Heart left ventricle (tissue), 16 donors: ENCODE measurements around the gene GRIP2. TPM values are rescaled to one million over a fixed set of nuclear protein-coding genes. Genes with fewer than 3 reads are reported as not detected.

Experiments used
- ATAC-seq, 4 donors: fragments of 200-7000 bp; cut with Tn5 transposase; one replicate each; pipeline ENCODE4 v1.9.1; 2020 to 2022; ENCODE audit warnings: moderate library complexity in 4 of 4, mild to moderate bottlenecking in 3 of 4, moderate number of reproducible peaks in 1 of 4
- DNase-seq, 5 donors: peaks; one replicate each; pipeline ENCODE4 v3.0.0-alpha.2; 2020
- H3K27ac ChIP-seq, 12 donors: fragments of 200-600 bp; sonication (generic) in 4 of 12; one replicate each; pipeline versions ENCODE4 v1.5.0 to v1.8.0; 2016 to 2022; ENCODE audit warnings: mild to moderate bottlenecking in 2 of 12
- H3K27me3 ChIP-seq, 9 donors: fragments of 200-600 bp; sonication (generic) in 2 of 9; one replicate each; pipeline versions ENCODE4 v1.5.1 to v1.8.0; 2016 to 2022; ENCODE audit warnings: mild to moderate bottlenecking in 3 of 9
- H3K36me3 ChIP-seq, 9 donors: fragments of 200-600 bp; sonication (generic) in 2 of 9; one replicate each; pipeline versions ENCODE4 v1.5.0 to v1.8.0; 2018 to 2022; ENCODE audit warnings: mild to moderate bottlenecking in 2 of 9
- H3K4me1 ChIP-seq, 12 donors: fragments of 200-600 bp; sonication (generic) in 4 of 12; one replicate each; pipeline versions ENCODE4 v1.5.0 to v1.8.0; 2016 to 2022; ENCODE audit warnings: mild to moderate bottlenecking in 3 of 12
- H3K4me3 ChIP-seq, 12 donors: fragments of 200-600 bp; sonication (generic) in 4 of 12; one replicate each; pipeline versions ENCODE4 v1.5.0 to v1.8.0; 2017 to 2022; ENCODE audit warnings: mild to moderate bottlenecking in 9 of 12, moderate library complexity in 4 of 12
- H3K9me3 ChIP-seq, 12 donors: fragments of 200-600 bp; sonication (generic) in 4 of 12; one replicate each; pipeline versions ENCODE4 v1.5.0 to v1.8.0; 2016 to 2022; ENCODE audit warnings: mild to moderate bottlenecking in 1 of 12
- POLR2A ChIP-seq, 2 donors: fragments of 450-650 bp; IDR thresholded peaks; one replicate each; pipeline ENCODE4 v1.6.1; 2017; ENCODE audit warnings: antibody characterized with exemption in 2 of 2, mild to moderate bottlenecking in 2 of 2, moderate library complexity in 2 of 2
- WGBS, 4 donors: extraction: QIAGEN DNeasy Blood & Tissue Kit in 2 of 4; methylation state at CpG; one replicate each; pipeline versions ENCODE4 v1.1.5 to v1.1.7; 2013 to 2018; 5-methylcytosine and 5-hydroxymethylcytosine counted together
- intact Hi-C, 10 donors: fragments of 100-400 bp; cut with DNase I; formaldehyde crosslinking; loops; one replicate each; pipeline versions ENCODE4 v1.11.1 to v1.14.2; 2022
- polyA plus RNA-seq, 2 donors: library from polyadenylated mRNA; stranded (reverse); fragments of 200-250 nt; gene quantifications; one replicate each; pipeline ENCODE4 v1.2.3, GENCODE V29; 2013
- total RNA-seq, 9 donors: library from RNA; depleted of rRNA in 2 of 9; stranded (reverse); fragments of >200 nt in 2 of 9; fragmentation: NEBNext Ultra II Directional in 3 of 9; extraction: Animal tissue kit (Norgen Biotek cat#: 25700) in 3 of 9; gene quantifications; one replicate each; pipeline versions ENCODE4 v1.1.0 to v1.2.4, GENCODE V29; 2016 to 2023
- TF ChIP-seq, protein P1 (sequence below), 12 donors: fragments of 200-600 bp; sonication (generic) in 4 of 12; IDR thresholded peaks; one replicate each; pipeline versions ENCODE4 v1.5.0 to v1.8.0; 2018 to 2022; ENCODE audit warnings: antibody characterized with exemption in 12 of 12, mild to moderate bottlenecking in 5 of 12
- donor health status: ischemic (EF 13 %, LVEDD 7.1; RV severe dilation, severe dysfunction).
- donor health status: healthy with polysubstance abuse.
- donor health status: DM: no; HTN: yes; CAD: no.
- donor health status: DM: no; HTN: no; CAD: no.
- donor health status: ischemic (EF 25% LVEDD 6.9; RV normal size, moderate dysfunction).
- donor health status: ischemic (EF 25% LVEDD 5.7; RV mildly dilated, moderate dysfunction).
- donor health status: healthy.
- donor health status: DM: yes; HTN: yes; CAD: no.
- donor health status: ischemic (EF 35%, LVEDD 5.7; RV mildly dilated, moderate dysfunction).
- donor health status: nonischemic (EF 11% LVEDD 7.7; RV severe dilation, severe dysfunction).
- donor health status: DM: yes; HTN: yes; CAD: no.
- donor health status: PGD.
- donor health status: ischemic (EF 29% LVEDD 5.4; RV normal size, mild dysfunction).
- donor health status: nonischemic (EF 23%, LVEDD 6.1; RV moderate dilation, normal function).

The GRIP2 gene
- total and polyA plus RNA-seq, 11 donors, result 5.8 to 56.7 (median 28.7) TPM

DNA sequence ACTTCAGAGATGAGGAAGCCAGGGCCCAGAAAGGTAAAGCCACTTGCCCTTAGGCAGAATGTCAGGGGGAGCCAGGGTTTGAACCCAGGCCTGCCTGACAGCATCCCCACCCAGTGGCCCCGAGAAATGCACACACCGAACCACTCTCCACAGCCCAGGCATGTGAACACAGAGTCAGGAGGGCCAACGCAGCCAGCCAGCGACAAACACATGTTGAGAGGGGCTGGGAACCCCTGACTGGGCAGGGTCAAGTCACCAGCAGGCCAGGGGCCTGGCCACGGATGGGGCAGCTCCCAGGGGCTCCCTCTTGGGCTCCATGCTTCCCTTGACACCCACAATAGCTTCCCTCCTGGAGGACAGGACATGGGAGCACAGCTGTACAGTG is 5.1 kb upstream of the GRIP2 start:
- H3K36me3 ChIP-seq, result no peaks in the 10 kb centered on the region
- DNase-seq, result peak in 1 of 5 donors; percentile 6
- H3K4me1 ChIP-seq, result peaks cover 0 to 39% (median 15%) of the 10 kb centered on the region in 12 donors
- no peaks in the 10 kb centered on the region for H3K27me3 ChIP-seq
- ATAC-seq, result no peak
- WGBS, 4 donors, result 83 to 91% (median 86%) methylated on average over 5 of the region's 5 CpGs
- no peaks in the 10 kb centered on the region for H3K9me3 ChIP-seq
- H3K4me3 ChIP-seq, result no peak overlapping the region
- intact Hi-C loops, result loop anchor here in 3 of 10 donors (5.0 kb wide), 1 partner anchor 283 kb away; no protein-coding TSS in a partner anchor
- no peak overlapping the region for H3K27ac ChIP-seq
- TF ChIP-seq, protein P1, sequence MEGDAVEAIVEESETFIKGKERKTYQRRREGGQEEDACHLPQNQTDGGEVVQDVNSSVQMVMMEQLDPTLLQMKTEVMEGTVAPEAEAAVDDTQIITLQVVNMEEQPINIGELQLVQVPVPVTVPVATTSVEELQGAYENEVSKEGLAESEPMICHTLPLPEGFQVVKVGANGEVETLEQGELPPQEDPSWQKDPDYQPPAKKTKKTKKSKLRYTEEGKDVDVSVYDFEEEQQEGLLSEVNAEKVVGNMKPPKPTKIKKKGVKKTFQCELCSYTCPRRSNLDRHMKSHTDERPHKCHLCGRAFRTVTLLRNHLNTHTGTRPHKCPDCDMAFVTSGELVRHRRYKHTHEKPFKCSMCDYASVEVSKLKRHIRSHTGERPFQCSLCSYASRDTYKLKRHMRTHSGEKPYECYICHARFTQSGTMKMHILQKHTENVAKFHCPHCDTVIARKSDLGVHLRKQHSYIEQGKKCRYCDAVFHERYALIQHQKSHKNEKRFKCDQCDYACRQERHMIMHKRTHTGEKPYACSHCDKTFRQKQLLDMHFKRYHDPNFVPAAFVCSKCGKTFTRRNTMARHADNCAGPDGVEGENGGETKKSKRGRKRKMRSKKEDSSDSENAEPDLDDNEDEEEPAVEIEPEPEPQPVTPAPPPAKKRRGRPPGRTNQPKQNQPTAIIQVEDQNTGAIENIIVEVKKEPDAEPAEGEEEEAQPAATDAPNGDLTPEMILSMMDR (IDR thresholded peaks at IDR 0.05), result no peak
- no peak for TF ChIP-seq POLR2A (IDR thresholded peaks at IDR 0.05)

DNA sequence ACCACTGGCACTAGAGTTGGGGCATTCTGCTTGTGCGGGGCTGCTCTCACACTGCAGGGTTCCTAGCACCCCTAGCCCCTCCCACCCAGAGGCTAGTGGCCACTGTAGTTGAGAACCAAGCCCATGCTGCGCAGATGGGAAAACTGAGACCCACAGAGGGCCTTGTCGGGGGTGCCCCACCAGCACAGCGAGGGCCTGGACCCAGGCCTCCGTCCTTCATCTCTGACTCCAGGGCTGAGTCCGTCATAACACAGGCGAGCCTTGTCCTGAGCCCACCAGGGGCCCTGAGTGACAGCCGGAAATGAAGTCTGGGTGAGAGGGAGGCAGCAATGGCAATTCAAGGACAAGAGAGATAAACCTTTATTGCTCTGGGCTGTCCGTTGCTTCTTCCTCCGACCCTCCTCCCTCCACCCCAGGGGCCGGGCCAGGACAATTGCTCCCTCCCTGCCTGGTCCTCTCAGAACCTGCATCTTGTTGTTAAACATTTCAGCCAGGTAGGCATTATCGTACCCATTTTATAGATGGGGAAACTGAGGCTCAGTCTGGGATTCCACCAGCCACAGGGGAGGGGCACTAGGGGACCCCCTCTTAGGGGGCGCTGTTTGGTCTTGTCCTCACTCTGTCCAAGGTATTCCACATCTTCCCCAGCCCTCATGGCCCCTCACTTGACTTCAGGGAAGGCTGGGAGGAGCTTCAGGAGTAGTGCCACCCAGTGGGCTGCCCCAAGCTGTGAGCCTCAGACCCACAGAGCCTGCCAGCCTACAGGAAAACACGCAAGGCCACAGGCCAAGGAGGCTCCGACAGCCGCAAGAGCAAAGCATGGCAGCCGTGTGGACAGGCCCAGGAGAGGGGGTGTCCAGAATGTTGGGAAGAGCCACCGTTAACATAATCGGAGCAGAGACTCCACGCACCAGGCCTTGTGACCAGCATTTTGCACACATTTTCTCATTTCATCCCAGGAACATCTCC is 4.4 kb upstream of the GRIP2 start:
- ATAC-seq (no peak), DNase-seq (peak in 1 of 5 donors; percentile 12)
- no peaks in the 10 kb centered on the region for H3K36me3 ChIP-seq
- TF ChIP-seq, protein P1 (IDR thresholded peaks at IDR 0.05), result no peak
- no peak for TF ChIP-seq POLR2A (IDR thresholded peaks at IDR 0.05)
- H3K4me1 ChIP-seq, result peaks cover 0 to 39% (median 15%) of the 10 kb centered on the region in 12 donors
- no peak overlapping the region for H3K27ac ChIP-seq
- intact Hi-C loops, result loop anchor here in 3 of 10 donors (5.0 kb wide), 1 partner anchor 282 kb away; no protein-coding TSS in a partner anchor
- no peaks in the 10 kb centered on the region for H3K27me3 ChIP-seq
- H3K9me3 ChIP-seq, result no peaks in the 10 kb centered on the region
- H3K4me3 ChIP-seq, result no peak overlapping the region
- 92 to 93% (median 92%) methylated on average over 20 of the region's 20 CpGs for WGBS, 4 donors

DNA sequence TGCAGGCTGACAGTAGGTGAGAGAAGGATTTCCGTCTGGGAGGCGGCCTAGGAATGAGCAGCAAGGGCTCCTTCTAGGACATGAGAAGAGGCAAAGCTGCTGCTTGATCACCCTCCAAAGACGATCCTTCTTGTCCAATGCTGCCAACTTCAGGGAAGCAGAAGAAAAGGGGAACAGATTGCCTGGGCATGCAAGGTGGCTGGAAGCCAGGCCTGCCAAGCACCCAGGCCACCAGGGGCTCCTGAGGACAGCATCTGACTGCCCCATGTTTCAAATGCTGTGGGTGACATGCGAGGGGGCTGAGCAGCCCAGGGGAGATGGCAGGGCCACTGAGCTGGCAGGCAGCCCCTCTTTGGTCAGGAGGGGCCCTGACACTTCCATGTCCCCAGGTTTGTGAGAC is 3.3 kb upstream of the GRIP2 start:
- TF ChIP-seq, protein P1 (IDR thresholded peaks at IDR 0.05), result peak in 2 of 12 donors; percentile 6 to 16
- no peak for TF ChIP-seq POLR2A (IDR thresholded peaks at IDR 0.05)
- no peak overlapping the region for H3K4me3 ChIP-seq
- H3K27ac ChIP-seq, result peak overlapping the region in 3 of 12 donors; percentile 8 to 42 (median 41)
- ATAC-seq (peak in 1 of 4 donors; percentile 7), DNase-seq (peak in 1 of 5 donors; percentile 59)
- no peaks in the 10 kb centered on the region for H3K36me3 ChIP-seq
- peaks cover 0 to 45% (median 19%) of the 10 kb centered on the region in 12 donors for H3K4me1 ChIP-seq
- no peaks in the 10 kb centered on the region for H3K9me3 ChIP-seq
- H3K27me3 ChIP-seq, result no peaks in the 10 kb centered on the region
- WGBS, 4 donors, result 47 to 58% (median 50%) methylated on average over 4 of the region's 4 CpGs
- intact Hi-C loops, result no loop called here

DNA sequence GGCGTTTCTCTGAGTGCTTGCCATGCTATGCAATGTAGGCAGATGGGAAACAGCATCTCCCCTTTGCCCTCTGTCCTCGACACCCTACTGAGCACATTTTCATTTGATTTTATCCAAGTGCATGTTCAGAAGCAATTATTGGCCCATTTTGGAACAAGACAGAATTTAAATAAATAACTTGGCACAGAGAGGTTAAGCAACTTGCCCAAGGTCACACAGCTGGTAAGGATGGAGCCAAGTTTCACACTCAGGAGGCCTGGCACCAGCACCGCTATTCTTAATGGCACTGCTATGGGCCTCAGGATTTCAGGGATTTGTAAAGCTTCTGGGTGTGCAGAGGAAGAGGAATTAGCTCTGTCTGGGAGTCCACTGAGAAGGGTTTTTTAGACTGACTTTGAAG is 2.5 kb upstream of the GRIP2 start:
- intact Hi-C loops, result no loop called here
- WGBS, 4 donors, result 78 to 89% (median 81%) methylated on average over 3 of the region's 3 CpGs
- H3K36me3 ChIP-seq, result no peaks in the 10 kb centered on the region
- DNase-seq (no peak), ATAC-seq (no peak)
- H3K27me3 ChIP-seq, result no peaks in the 10 kb centered on the region
- H3K27ac ChIP-seq, result no peak overlapping the region
- no peak overlapping the region for H3K4me3 ChIP-seq
- TF ChIP-seq, protein P1 (IDR thresholded peaks at IDR 0.05), result no peak
- TF ChIP-seq POLR2A (IDR thresholded peaks at IDR 0.05), result no peak
- peaks cover 0 to 45% (median 17%) of the 10 kb centered on the region in 12 donors for H3K4me1 ChIP-seq
- H3K9me3 ChIP-seq, result no peaks in the 10 kb centered on the region
